Suprapubic skin (tissue), 4 donors: ENCODE measurements around the gene ADAMTS2.

Experiments
- CTCF ChIP-seq, 2 donors: fragments of 200-600 bp in 1 of 2; fragments of 450-650 bp in 1 of 2; sonication (generic) in 1 of 2; IDR thresholded peaks; one replicate each; pipeline ENCODE4 v1.5.1; 2016 to 2019; ENCODE audit warnings: antibody characterized with exemption in 2 of 2, mild to moderate bottlenecking in 1 of 2, moderate library complexity in 1 of 2
- POLR2A ChIP-seq, 2 donors: fragments of 450-650 bp; IDR thresholded peaks; one replicate each; pipeline ENCODE4 v1.6.1; 2017; ENCODE audit warnings: antibody characterized with exemption in 2 of 2, mild to moderate bottlenecking in 2 of 2, moderate library complexity in 2 of 2
- POLR2AphosphoS5 ChIP-seq, 3 donors: sonication (generic); formaldehyde crosslinking; IDR thresholded peaks; one replicate each; pipeline ENCODE4 v1.6.1; 2017; ENCODE audit warnings: antibody characterized with exemption in 3 of 3

- TF ChIP-seq CTCF (IDR thresholded peaks at IDR 0.05): no peak
- no peak for TF ChIP-seq POLR2AphosphoS5 (IDR thresholded peaks at IDR 0.05)
- TF ChIP-seq POLR2A (IDR thresholded peaks at IDR 0.05): no peak
These were observed 72.2 kb downstream of the ADAMTS2 start for GRCh38 chr5:179273073-179273435.
